DOHH2 (cell line): ENCODE measurements around the gene KLHL28.

Experiments
- H3F3A ChIP-seq: fragments of 200-600 bp; sonication (generic), shearing (Covaris generic); 2 replicates; pipeline ENCODE4 v1.6.0; 2016; ENCODE audit warnings: antibody characterized with exemption, mild to moderate bottlenecking; ENCODE audit not compliant: control insufficient read depth, insufficient read depth
- H3K27ac ChIP-seq: fragments of 200-600 bp; sonication (generic); 2 replicates; pipeline ENCODE4 v1.5.1; 2014; ENCODE audit warnings: low read depth, mild to moderate bottlenecking, low read length, moderate library complexity
- H3K27me3 ChIP-seq: fragments of 200-600 bp; sonication (generic); 2 replicates; pipeline ENCODE4 v1.6.1; 2014; ENCODE audit warnings: mild to moderate bottlenecking, low read length, mixed read lengths; ENCODE audit not compliant: control insufficient read depth
- H3K36me3 ChIP-seq: fragments of 200-600 bp; sonication (generic); 2 replicates; pipeline ENCODE4 v1.6.1; 2014; ENCODE audit warnings: mild to moderate bottlenecking, low read length, moderate library complexity, mixed read lengths; ENCODE audit not compliant: control insufficient read depth
- H3K4me1 ChIP-seq: fragments of 200-600 bp; sonication (generic); 2 replicates; pipeline ENCODE4 v1.6.1; 2014; ENCODE audit warnings: mild to moderate bottlenecking, low read length, mixed read lengths; ENCODE audit not compliant: control insufficient read depth
- H3K4me2 ChIP-seq: fragments of 200-600 bp; sonication (generic); 2 replicates; pipeline ENCODE4 v1.6.0; 2014; ENCODE audit warnings: mild to moderate bottlenecking, low read length, moderate library complexity
- H3K4me3 ChIP-seq: fragments of 200-600 bp; sonication (generic); 2 replicates; pipeline ENCODE4 v1.5.1; 2014; ENCODE audit warnings: mild to moderate bottlenecking, low read length, mixed read lengths
- H3K79me2 ChIP-seq: fragments of 200-600 bp; sonication (generic); 2 replicates; pipeline ENCODE4 v1.6.1; 2014; ENCODE audit warnings: mild to moderate bottlenecking, low read length, mixed read lengths; ENCODE audit not compliant: control insufficient read depth
- H3K9me2 ChIP-seq: fragments of 200-600 bp; sonication (generic); replicated peaks from 2 replicates; pipeline ENCODE4 v1.6.1; 2014; ENCODE audit warnings: mild to moderate bottlenecking, low read length, mixed read lengths; ENCODE audit not compliant: control insufficient read depth
- H3K9me3 ChIP-seq: fragments of 200-600 bp; sonication (generic); 2 replicates; pipeline ENCODE4 v1.6.1; 2014; ENCODE audit warnings: antibody characterized with exemption, low read length, mixed read lengths; ENCODE audit not compliant: control insufficient read depth, insufficient read depth
- H4K20me1 ChIP-seq: fragments of 200-600 bp; sonication (generic); 2 replicates; pipeline ENCODE4 v1.6.0; 2014; ENCODE audit warnings: low read depth, mild to moderate bottlenecking, antibody characterized with exemption, low read length, moderate library complexity; ENCODE audit not compliant: control insufficient read depth, insufficient read depth
- EZH2phosphoT487 ChIP-seq: fragments of 200-600 bp; sonication (generic); IDR thresholded peaks from 2 replicates; pipeline ENCODE4 v1.6.1; 2017; ENCODE audit warnings: borderline replicate concordance, mild to moderate bottlenecking, antibody characterized with exemption, low read length, moderate library complexity, mixed read lengths
- TF ChIP-seq, protein P1 (sequence below): fragments of 200-600 bp; sonication (generic); IDR thresholded peaks from one replicate; pipeline ENCODE4 v1.5.1; 2014; ENCODE audit warnings: antibody characterized with exemption, mild to moderate bottlenecking, low read depth, low read length; ENCODE audit not compliant: poor library complexity, severe bottlenecking

Gene KLHL28

DNA sequence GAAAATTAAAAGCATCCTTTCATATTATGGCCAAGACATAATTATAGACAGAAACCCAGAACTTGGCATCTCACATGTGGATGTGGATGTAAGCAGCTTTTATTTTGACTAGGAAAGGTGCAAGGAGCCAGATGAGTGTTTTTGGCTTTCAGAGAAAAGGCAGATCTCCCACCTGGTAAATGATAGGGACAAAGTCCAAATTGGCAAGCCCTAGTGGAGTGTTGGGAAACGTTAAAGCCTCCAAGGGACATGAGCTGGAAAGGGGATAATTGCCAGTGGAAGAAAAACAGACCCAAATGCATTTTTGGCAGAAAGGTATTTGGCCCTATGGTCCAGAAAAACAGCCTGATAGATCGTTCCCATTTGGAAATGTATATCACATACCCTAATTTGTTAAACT lies 60.1 kb downstream of the KLHL28 start:
- Histone ChIP-seq H3K4me2 (no peak overlapping the region), H3K36me3 (no peaks in the 10 kb centered on the region), H3K27ac (no peak overlapping the region), H3K9me3 (no peaks in the 10 kb centered on the region), H3K4me1 (peaks cover 9% of the 10 kb centered on the region), H3F3A (peaks cover 5% of the 10 kb centered on the region; the same call in 1 of the 2 replicates), H3K9me2 (no peaks in the 10 kb centered on the region), H3K79me2 (0 out of 2 replicates have a peak, but pooled peaks cover 3% of the 10 kb centered on the region), H4K20me1 (no peaks in the 10 kb centered on the region), H3K4me3 (no peak overlapping the region), H3K27me3 (no peaks in the 10 kb centered on the region)
- TF ChIP-seq, protein P1, sequence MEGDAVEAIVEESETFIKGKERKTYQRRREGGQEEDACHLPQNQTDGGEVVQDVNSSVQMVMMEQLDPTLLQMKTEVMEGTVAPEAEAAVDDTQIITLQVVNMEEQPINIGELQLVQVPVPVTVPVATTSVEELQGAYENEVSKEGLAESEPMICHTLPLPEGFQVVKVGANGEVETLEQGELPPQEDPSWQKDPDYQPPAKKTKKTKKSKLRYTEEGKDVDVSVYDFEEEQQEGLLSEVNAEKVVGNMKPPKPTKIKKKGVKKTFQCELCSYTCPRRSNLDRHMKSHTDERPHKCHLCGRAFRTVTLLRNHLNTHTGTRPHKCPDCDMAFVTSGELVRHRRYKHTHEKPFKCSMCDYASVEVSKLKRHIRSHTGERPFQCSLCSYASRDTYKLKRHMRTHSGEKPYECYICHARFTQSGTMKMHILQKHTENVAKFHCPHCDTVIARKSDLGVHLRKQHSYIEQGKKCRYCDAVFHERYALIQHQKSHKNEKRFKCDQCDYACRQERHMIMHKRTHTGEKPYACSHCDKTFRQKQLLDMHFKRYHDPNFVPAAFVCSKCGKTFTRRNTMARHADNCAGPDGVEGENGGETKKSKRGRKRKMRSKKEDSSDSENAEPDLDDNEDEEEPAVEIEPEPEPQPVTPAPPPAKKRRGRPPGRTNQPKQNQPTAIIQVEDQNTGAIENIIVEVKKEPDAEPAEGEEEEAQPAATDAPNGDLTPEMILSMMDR = no peak
- no peak for TF ChIP-seq EZH2phosphoT487

DNA sequence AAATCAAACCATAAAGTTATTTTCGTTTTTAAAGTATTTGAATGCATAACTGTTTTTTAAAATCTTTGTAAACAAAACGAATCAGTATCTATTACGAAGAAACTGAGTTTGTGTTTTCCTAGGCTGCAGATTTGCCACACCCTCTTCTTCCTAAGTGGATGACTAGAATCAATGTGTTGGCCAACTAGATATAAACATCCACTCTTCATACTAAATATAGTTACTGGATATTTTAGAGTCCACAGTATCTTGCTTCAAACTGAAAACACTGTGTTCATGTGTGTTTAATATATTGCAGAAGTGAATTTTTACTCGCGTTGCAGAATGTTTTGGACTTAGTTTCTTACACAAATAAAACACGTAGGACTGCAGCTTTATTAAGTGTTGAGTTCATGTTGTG lies 63.2 kb downstream of the KLHL28 start:
- Histone ChIP-seq H3K9me3 (peaks cover 6% of the 10 kb centered on the region; the same call in 1 of the 2 replicates), H3K27me3 (no peaks in the 10 kb centered on the region), H3K9me2 (no peaks in the 10 kb centered on the region), H3K79me2 (0 out of 2 replicates have a peak, but pooled peaks cover 3% of the 10 kb centered on the region), H3K4me1 (peaks cover 16% of the 10 kb centered on the region), H3K36me3 (no peaks in the 10 kb centered on the region), H3K4me3 (no peak overlapping the region; the same call in 1 of the 2 replicates), H4K20me1 (no peaks in the 10 kb centered on the region), H3F3A (peaks cover 5% of the 10 kb centered on the region; the same call in 1 of the 2 replicates), H3K27ac (no peak overlapping the region), H3K4me2 (peak overlapping the region; percentile 93)
- no peak for TF ChIP-seq EZH2phosphoT487
- TF ChIP-seq, protein P1 = no peak

DNA sequence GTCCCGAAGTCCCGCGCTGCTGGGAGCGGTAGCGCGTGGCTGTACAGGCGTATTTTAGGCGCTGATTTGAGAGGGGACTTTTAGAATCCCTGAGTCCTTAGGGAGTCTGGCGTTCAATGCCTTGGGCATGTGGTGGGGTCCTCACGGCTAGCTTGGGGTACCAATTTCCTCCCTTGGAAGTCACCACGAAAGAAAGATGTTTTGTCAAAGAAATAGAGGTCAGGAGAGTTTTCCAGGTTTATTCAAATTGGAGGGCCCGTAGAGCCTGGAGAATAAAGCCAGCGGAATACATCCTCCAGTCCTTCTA lies 63.9 kb downstream of the KLHL28 start:
- no peaks in the 10 kb centered on the region for H4K20me1 ChIP-seq
- peaks cover 16% of the 10 kb centered on the region for H3K4me1 ChIP-seq
- H3K27ac ChIP-seq = peak overlapping the region; percentile 3; the same call in 1 of the 2 replicates
- H3K79me2 ChIP-seq = 0 out of 2 replicates have a peak, but pooled peaks cover 3% of the 10 kb centered on the region
- H3K9me2 ChIP-seq = no peaks in the 10 kb centered on the region
- H3K27me3 ChIP-seq = no peaks in the 10 kb centered on the region
- no peaks in the 10 kb centered on the region for H3K36me3 ChIP-seq
- H3F3A ChIP-seq = peaks cover 5% of the 10 kb centered on the region; the same call in 1 of the 2 replicates
- H3K9me3 ChIP-seq = peaks cover 6% of the 10 kb centered on the region; the same call in 1 of the 2 replicates
- peak overlapping the region; percentile 79 for H3K4me3 ChIP-seq
- no peak for TF ChIP-seq EZH2phosphoT487
- TF ChIP-seq, protein P1 = no peak
- peak overlapping the region; percentile 93 for H3K4me2 ChIP-seq
